ENCODE results near the gene MFAP3L. TPM values are rescaled to one million over a fixed set of nuclear protein-coding genes. Genes with fewer than 3 reads are reported as not detected.

Gene MFAP3L
- total and polyA plus RNA-seq, 4 donors, result 0.87 to 5.3 (median 2.4) TPM

GRCh38 chr4:170007113-170007512, 19.1 kb downstream of the MFAP3L start:
- Histone ChIP-seq H3K36me3 (ENCODE audit: control insufficient read depth in 4 of 4, insufficient read depth in 4 of 4, low read length in 4 of 4) (no peaks in the 10 kb centered on the region), H3K27ac (ENCODE audit: low read depth in 1 of 2, low read length in 1 of 2) (no peak overlapping the region), H3K4me3 (no peak overlapping the region), H3K9me3 (ENCODE audit: control insufficient read depth in 4 of 4, insufficient read depth in 3 of 4, low read length in 3 of 4) (no peaks in the 10 kb centered on the region), H3K4me1 (ENCODE audit: control insufficient read depth in 5 of 5, insufficient read depth in 5 of 5, low read length in 5 of 5) (no peaks in the 10 kb centered on the region), H3K9ac (ENCODE audit: insufficient read depth in 1 of 2, low read length in 2 of 2) (no peak overlapping the region), H3K27me3 (ENCODE audit: control insufficient read depth in 3 of 3, insufficient read depth in 3 of 3, low read length in 2 of 3) (no peaks in the 10 kb centered on the region)
- DNase-seq (no peak), ATAC-seq (ENCODE audit: insufficient read depth, low FRiP score) (no peak)
- 34 to 68% methylated on average over 4 of the region's 4 CpGs for WGBS, 2 donors
- no peak for TF ChIP-seq CTCF (IDR thresholded peaks at IDR 0.05; ENCODE audit: control extremely low read depth, extremely low read depth)

GRCh38 chr4:170005472-170005871, 20.7 kb downstream of the MFAP3L start:
- Histone ChIP-seq H3K27ac (ENCODE audit: low read depth in 1 of 2, low read length in 1 of 2) (no peak overlapping the region), H3K9me3 (ENCODE audit: control insufficient read depth in 4 of 4, insufficient read depth in 3 of 4, low read length in 3 of 4) (no peaks in the 10 kb centered on the region), H3K4me3 (no peak overlapping the region), H3K4me1 (ENCODE audit: control insufficient read depth in 5 of 5, insufficient read depth in 5 of 5, low read length in 5 of 5) (peaks cover 0 to 6% (median 0%) of the 10 kb centered on the region in 5 donors), H3K27me3 (ENCODE audit: control insufficient read depth in 3 of 3, insufficient read depth in 3 of 3, low read length in 2 of 3) (no peaks in the 10 kb centered on the region), H3K36me3 (ENCODE audit: control insufficient read depth in 4 of 4, insufficient read depth in 4 of 4, low read length in 4 of 4) (no peaks in the 10 kb centered on the region), H3K9ac (ENCODE audit: insufficient read depth in 1 of 2, low read length in 2 of 2) (no peak overlapping the region)
- ATAC-seq (ENCODE audit: insufficient read depth, low FRiP score) (no peak), DNase-seq (no peak)
- TF ChIP-seq CTCF (IDR thresholded peaks at IDR 0.05; ENCODE audit: control extremely low read depth, extremely low read depth), result no peak
- whole genome bisulfite sequencing, 2 donors, result 69 to 80% methylated on average over 5 of the region's 5 CpGs

GRCh38 chr4:170004651-170005295, 21.4 kb downstream of the MFAP3L start:
- Histone ChIP-seq H3K27ac (ENCODE audit: low read depth in 1 of 2, low read length in 1 of 2) (no peak overlapping the region), H3K4me1 (ENCODE audit: control insufficient read depth in 5 of 5, insufficient read depth in 5 of 5, low read length in 5 of 5) (peaks cover 0 to 6% (median 0%) of the 10 kb centered on the region in 5 donors), H3K4me3 (no peak overlapping the region), H3K9me3 (ENCODE audit: control insufficient read depth in 4 of 4, insufficient read depth in 3 of 4, low read length in 3 of 4) (no peaks in the 10 kb centered on the region), H3K27me3 (ENCODE audit: control insufficient read depth in 3 of 3, insufficient read depth in 3 of 3, low read length in 2 of 3) (no peaks in the 10 kb centered on the region), H3K9ac (ENCODE audit: insufficient read depth in 1 of 2, low read length in 2 of 2) (no peak overlapping the region), H3K36me3 (ENCODE audit: control insufficient read depth in 4 of 4, insufficient read depth in 4 of 4, low read length in 4 of 4) (no peaks in the 10 kb centered on the region)
- DNase-seq (no peak), ATAC-seq (ENCODE audit: insufficient read depth, low FRiP score) (no peak)
- TF ChIP-seq CTCF (IDR thresholded peaks at IDR 0.05; ENCODE audit: control extremely low read depth, extremely low read depth), result no peak
- WGBS, 2 donors, result 82 to 84% methylated on average over 5 of the region's 5 CpGs

All from lung (tissue), 12 donors.